Cardiac fibroblast (primary cell): ENCODE results near the gene SDR42E2.
"Not testable (repeated sequence)": the region's sequence is repeated elsewhere in the genome, so short reads cannot be mapped to it uniquely, and the experiment has no call there.

Source experiments
- DNase-seq, 2 donors: peaks; one replicate each; pipeline versions ENCODE4 v3.0.0 to v3.0.0-alpha.2; 2010; ENCODE audit warnings: low read depth in 2 of 2
- H3K4me3 ChIP-seq, 2 donors: replicated peaks in 1 of 2; 1 replicate in 1 of 2; 2 replicates in 1 of 2; pipeline ENCODE4 v1.5.1; 2011; ENCODE audit warnings: low read depth in 2 of 2, low read length in 2 of 2, mild to moderate bottlenecking in 2 of 2, moderate library complexity in 1 of 2
- TF ChIP-seq, protein P1 (sequence below): IDR thresholded peaks from one replicate; pipeline ENCODE4 v1.5.1; 2011; ENCODE audit warnings: low read depth, mild to moderate bottlenecking, low read length, inconsistent platforms

The SDR42E2 gene

DNA sequence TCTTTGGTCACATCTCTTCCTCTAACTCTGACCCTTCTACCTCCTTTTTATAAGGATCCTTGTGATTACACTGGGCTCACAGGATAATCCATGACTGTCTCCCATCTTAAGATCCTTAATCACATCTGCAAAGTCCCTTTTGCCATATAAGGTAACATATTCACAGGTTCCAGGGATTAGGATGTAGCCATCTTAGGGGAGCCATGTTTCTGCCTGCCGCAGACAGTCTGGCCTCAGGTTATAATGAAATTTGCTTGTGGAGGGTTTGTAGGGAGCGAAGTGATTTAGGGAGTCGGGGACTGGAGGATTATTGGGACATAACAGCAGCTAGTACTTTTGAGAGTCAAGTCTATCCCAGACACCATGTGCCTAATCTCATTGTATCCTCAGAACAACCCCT is 51.5 kb downstream of the SDR42E2 start:
- DNase-seq, result no peak
- no peak overlapping the region for H3K4me3 ChIP-seq
- TF ChIP-seq, protein P1, sequence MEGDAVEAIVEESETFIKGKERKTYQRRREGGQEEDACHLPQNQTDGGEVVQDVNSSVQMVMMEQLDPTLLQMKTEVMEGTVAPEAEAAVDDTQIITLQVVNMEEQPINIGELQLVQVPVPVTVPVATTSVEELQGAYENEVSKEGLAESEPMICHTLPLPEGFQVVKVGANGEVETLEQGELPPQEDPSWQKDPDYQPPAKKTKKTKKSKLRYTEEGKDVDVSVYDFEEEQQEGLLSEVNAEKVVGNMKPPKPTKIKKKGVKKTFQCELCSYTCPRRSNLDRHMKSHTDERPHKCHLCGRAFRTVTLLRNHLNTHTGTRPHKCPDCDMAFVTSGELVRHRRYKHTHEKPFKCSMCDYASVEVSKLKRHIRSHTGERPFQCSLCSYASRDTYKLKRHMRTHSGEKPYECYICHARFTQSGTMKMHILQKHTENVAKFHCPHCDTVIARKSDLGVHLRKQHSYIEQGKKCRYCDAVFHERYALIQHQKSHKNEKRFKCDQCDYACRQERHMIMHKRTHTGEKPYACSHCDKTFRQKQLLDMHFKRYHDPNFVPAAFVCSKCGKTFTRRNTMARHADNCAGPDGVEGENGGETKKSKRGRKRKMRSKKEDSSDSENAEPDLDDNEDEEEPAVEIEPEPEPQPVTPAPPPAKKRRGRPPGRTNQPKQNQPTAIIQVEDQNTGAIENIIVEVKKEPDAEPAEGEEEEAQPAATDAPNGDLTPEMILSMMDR, result no peak

DNA sequence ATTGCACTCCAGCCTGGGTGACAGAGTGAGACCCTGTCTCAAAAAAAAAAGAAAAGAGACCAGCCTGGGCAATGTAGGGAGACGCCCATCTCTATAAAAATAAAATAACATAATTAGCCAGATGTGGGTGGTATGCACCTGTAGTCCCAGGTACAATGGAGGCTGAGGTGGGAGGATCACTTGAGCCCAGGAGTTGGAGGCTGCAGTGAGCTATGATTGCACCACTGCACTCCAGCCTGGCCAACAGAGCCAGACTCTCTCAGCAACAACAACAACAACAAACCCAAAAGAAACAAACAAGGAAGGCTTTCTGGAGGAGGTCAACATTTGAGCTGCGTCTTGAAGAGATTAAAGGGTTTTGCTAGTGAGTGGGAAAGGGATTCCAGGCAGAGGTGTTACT is 52.1 kb downstream of the SDR42E2 start:
- TF ChIP-seq, protein P1, result no peak
- no peak overlapping the region for H3K4me3 ChIP-seq
- no peak for DNase-seq

DNA sequence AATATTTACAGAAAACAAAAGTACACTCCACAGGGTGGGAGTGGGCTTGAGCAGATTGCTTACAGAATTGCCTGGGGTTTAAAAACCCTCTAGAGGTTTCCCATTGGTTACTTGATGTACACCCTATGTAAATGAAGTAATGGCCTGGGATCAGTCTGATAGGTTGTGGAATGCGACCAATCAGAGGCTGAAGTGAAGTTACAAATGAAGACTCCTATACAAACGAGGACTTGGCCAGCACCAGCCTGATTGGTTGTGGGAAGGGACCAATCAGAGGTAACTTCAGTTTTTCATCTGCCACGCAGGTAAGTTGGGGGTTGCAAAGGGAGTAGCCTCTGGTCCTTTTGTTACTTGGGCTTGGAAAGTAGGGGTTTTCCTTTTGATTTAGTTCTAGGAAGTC is 52.6 kb downstream of the SDR42E2 start:
- no peak for DNase-seq
- TF ChIP-seq, protein P1, result no peak
- H3K4me3 ChIP-seq, result no peak overlapping the region

DNA sequence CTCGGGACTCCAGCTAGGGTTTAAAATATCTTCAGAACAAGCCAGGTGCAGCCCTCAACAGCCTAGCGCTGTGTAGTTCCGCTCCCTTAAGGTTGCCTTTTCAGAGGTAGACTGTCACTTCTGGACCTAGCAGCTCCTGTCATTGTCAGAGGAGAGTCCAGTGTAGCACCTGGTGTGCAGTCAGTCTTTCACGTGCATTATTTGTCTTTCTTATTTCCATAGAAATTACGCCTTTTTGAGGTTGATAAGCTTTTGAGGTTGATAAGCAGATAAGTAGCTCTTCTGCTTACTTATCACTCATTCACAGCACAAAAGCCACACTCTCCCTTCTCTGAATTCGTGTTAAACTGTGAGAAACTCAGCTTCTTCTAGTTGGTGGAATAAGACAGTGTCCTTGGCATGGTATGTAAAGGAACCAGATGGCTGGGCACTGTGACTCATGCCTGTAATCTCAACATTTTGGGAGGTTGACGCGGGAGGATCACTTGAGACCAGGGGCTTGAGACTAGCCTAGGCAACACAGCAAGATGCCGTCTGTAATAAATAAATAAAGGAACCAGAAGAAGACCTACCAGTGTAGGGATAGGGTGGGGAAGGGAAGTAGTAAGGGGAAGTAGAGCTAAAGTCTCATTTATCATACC is 54.0 kb downstream of the SDR42E2 start:
- TF ChIP-seq, protein P1, result no peak
- H3K4me3 ChIP-seq, result no peak overlapping the region
- DNase-seq, result peak; percentile 43 to 60

DNA sequence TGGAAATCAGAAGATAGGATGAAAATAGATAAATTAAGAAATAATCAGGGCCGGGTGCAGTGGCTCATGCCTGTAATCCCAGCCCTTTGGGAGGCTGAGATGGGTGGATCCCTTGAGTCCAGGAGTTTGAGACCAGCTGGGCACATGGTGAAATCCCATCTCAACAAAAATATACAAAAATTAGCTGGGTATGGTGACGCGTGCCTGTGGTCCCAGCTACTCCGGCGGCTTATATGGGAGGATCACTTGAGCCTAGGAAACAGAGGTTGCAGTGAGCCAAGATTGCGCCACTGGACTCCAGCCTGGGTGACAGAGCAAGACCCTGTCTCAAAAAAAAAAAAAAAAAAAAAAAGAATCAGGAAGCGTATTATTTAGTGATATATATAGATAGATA is 54.5 kb downstream of the SDR42E2 start:
- DNase-seq, H3K4me3 ChIP-seq: not testable (repeated sequence)

DNA sequence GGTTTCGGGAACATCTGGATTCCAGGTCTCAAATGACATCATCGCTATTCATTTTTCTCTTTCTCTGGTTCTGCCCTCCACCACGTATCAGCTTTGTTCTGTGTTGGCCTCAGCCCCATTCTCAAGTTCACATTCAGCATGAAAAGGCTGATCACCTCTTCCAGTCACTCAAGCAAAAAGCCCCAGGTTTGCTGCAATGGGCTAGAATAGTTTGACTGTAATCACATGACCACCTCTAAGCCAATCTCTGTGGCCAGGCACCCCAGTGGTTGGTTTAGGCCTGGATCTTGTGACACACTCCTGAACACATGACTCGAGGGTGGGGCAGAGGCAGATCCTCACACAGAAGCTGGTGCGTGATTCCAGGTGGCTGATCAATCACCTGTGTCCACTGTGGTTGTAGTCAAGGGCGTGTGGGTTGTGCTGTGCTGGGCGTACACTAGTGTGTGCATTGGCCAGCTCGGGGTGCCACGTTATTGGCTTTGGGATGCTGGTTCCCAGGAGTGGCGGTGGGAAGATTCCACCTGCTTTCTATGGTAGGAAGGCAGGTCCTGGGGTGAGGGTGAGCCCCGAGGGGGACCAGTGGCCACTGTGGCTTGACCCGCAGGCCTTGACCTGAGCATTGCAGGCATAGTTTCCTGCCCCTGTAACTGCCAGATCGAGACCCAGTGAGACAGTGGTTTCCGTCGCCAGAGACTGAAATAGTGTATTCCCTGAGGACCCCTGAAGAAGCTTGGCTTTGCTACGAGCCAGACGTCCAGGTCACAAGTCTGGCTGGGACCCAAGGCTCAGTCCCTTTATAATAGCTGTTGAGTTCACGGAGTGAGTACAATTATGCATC is 55.8 kb downstream of the SDR42E2 start:
- no peak overlapping the region for H3K4me3 ChIP-seq

DNA sequence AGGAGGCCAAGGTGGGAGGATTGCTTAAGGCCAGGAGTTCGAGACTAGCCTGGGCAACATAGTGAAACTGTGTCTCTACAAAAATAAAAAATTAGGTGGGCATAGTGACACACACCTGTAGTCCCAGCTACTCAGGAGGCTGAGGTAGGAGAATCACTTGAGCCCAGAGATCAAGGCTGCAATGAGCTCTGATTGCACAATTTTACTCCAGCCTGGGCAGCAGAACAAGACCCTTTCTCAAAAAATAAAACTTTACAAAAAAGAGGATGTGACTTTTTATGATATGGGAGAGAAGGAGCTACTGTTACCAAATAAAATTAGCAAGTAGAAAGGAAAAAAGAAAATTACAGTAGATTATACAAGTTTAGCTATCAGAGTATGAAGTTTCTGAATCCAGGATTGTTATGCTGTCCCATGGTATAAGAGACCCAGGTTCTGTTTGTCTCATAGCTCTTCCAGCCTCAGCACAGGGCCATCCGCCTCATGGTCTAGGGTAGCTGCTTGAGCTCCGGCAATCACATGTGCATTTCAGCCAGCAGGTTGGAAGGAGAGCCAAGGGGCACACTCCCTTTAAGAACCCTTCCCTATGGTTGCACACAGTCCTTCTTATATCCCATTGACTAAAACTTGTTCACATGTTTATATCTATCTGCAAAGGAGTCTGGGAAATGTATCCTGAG is 57.2 kb downstream of the SDR42E2 start:
- no peak for DNase-seq
- TF ChIP-seq, protein P1, result no peak

More for the DNA sequence above, 55.8 kb downstream of the SDR42E2 start:
- TF ChIP-seq, protein P1, result no peak
- DNase-seq, result no peak

More for the DNA sequence above, 57.2 kb downstream of the SDR42E2 start:
- H3K4me3 ChIP-seq, result no peak overlapping the region
